Lower leg skin (tissue), 3 donors: ENCODE results near the gene TIAM2.

Experiments used
- POLR2A ChIP-seq, 2 donors: fragments of 450-650 bp; IDR thresholded peaks; one replicate each; pipeline ENCODE4 v1.6.1; 2016 to 2017; ENCODE audit warnings: antibody characterized with exemption in 2 of 2, mild to moderate bottlenecking in 1 of 2, moderate library complexity in 1 of 2
- TF ChIP-seq, protein P1 (sequence below), 3 donors: fragments of 450-650 bp; IDR thresholded peaks; one replicate each; pipeline ENCODE4 v1.5.1; 2016; ENCODE audit warnings: antibody characterized with exemption in 3 of 3, mild to moderate bottlenecking in 3 of 3, moderate library complexity in 2 of 3

DNA sequence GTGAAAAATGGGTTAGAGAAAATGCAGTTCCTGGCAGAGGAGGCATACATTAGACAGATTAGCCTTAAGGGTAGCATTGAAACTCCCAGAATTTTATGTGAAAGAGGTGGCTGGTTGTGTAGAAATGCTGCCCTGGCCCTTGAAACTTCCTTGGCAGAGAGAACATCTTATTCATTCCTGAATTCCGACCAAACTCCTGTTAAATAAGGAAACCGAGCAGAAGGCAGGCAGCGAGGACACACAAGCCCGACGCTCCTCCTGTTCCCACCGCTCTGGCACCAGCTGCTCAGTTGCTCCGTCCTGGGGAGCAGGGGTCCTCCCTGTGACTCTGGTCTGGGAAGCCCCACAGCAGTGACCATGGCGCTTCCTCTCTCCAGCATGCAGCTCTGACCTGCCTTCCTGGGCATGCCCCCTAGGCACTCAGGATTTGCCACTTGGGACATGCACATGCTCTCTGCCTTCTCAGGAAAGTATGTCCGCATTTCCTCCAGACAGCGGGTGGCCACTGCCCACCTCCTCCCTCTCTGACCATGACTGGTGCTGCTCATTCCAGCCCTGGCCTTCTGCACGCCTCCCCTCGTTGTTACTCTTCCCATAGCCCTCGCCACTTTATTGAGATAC, 233.5 kb downstream of the TIAM2 start:
- TF ChIP-seq, protein P1, sequence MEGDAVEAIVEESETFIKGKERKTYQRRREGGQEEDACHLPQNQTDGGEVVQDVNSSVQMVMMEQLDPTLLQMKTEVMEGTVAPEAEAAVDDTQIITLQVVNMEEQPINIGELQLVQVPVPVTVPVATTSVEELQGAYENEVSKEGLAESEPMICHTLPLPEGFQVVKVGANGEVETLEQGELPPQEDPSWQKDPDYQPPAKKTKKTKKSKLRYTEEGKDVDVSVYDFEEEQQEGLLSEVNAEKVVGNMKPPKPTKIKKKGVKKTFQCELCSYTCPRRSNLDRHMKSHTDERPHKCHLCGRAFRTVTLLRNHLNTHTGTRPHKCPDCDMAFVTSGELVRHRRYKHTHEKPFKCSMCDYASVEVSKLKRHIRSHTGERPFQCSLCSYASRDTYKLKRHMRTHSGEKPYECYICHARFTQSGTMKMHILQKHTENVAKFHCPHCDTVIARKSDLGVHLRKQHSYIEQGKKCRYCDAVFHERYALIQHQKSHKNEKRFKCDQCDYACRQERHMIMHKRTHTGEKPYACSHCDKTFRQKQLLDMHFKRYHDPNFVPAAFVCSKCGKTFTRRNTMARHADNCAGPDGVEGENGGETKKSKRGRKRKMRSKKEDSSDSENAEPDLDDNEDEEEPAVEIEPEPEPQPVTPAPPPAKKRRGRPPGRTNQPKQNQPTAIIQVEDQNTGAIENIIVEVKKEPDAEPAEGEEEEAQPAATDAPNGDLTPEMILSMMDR (IDR thresholded peaks at IDR 0.05) = no peak
- TF ChIP-seq POLR2A (IDR thresholded peaks at IDR 0.05) = no peak
